Mesendoderm (in vitro differentiated cells): ENCODE data around the gene CLSTN1.
"Not testable (repeated sequence)": the region's sequence is repeated elsewhere in the genome, so short reads cannot be mapped to it uniquely, and the experiment has no call there.

ENCODE experiments used
- DNase-seq: peaks from one replicate; pipeline ENCODE4 v3.0.0; 2013
- H2AK5ac ChIP-seq: 2 replicates; pipeline ENCODE4 v1.6.1; 2013; ENCODE audit warnings: low read length, inconsistent platforms
- H2BK120ac ChIP-seq: 2 replicates; pipeline ENCODE4 v1.6.1; 2013; ENCODE audit warnings: low read depth, mild to moderate bottlenecking, low read length, moderate library complexity, mixed read lengths
- H2BK15ac ChIP-seq: replicated peaks from 2 replicates; pipeline ENCODE4 v1.6.1; 2013; ENCODE audit warnings: low read depth, mild to moderate bottlenecking, moderate library complexity
- H2BK5ac ChIP-seq: 2 replicates; pipeline ENCODE4 v1.6.1; 2013; ENCODE audit warnings: low read length, inconsistent platforms
- H3K18ac ChIP-seq: 2 replicates; pipeline ENCODE4 v1.6.1; 2013; ENCODE audit warnings: mild to moderate bottlenecking, low read length, mixed read lengths
- H3K23ac ChIP-seq: one replicate; pipeline ENCODE4 v1.6.1; 2013; ENCODE audit warnings: low read length
- H3K27ac ChIP-seq: 2 replicates; pipeline ENCODE4 v1.5.1; 2013; ENCODE audit warnings: low read depth, mild to moderate bottlenecking, inconsistent platforms, low read length, moderate library complexity
- H3K27me3 ChIP-seq: 2 replicates; pipeline ENCODE4 v1.6.1; 2013; ENCODE audit warnings: low read length, control low read depth, mild to moderate bottlenecking, inconsistent platforms; ENCODE audit not compliant: insufficient read depth, poor library complexity
- H3K36me3 ChIP-seq: 2 replicates; pipeline ENCODE4 v1.6.1; 2013; ENCODE audit warnings: low read length, inconsistent platforms; ENCODE audit not compliant: control insufficient read depth, insufficient read depth
- H3K4ac ChIP-seq: one replicate; pipeline ENCODE4 v1.6.1; 2013; ENCODE audit warnings: low read depth, mild to moderate bottlenecking, low read length, moderate library complexity
- H3K4me1 ChIP-seq: 2 replicates; pipeline ENCODE4 v1.6.1; 2013; ENCODE audit warnings: low read depth, low read length, inconsistent platforms; ENCODE audit not compliant: control insufficient read depth
- H3K4me2 ChIP-seq: 2 replicates; pipeline ENCODE4 v1.6.1; 2013; ENCODE audit warnings: low read length
- H3K4me3 ChIP-seq: 2 replicates; pipeline ENCODE4 v1.5.1; 2013; ENCODE audit warnings: mild to moderate bottlenecking, low read length
- H3K56ac ChIP-seq: one replicate; pipeline ENCODE4 v1.6.1; 2013; ENCODE audit warnings: low read length
- H3K79me1 ChIP-seq: 2 replicates; pipeline ENCODE4 v1.6.1; 2013; ENCODE audit warnings: low read length, inconsistent platforms
- H3K79me2 ChIP-seq: 2 replicates; pipeline ENCODE4 v1.6.1; 2013; ENCODE audit warnings: mild to moderate bottlenecking, low read length; ENCODE audit not compliant: control insufficient read depth, insufficient read depth
- H3K9ac ChIP-seq: 2 replicates; pipeline ENCODE4 v1.6.1; 2013; ENCODE audit warnings: low read length, inconsistent platforms
- H4K5ac ChIP-seq: one replicate; pipeline ENCODE4 v1.6.1; 2013; ENCODE audit warnings: low read length
- H4K8ac ChIP-seq: one replicate; pipeline ENCODE4 v1.6.1; 2013; ENCODE audit warnings: low read depth, mild to moderate bottlenecking, control low read depth, low read length, moderate library complexity
- WGBS: extraction: QIAGEN DNeasy Blood & Tissue Kit; methylation state at CpG from one replicate; pipeline ENCODE4 v1.1.7; 2013; ENCODE audit warnings: low lambda C conversion rate, missing lambda C conversion rate; ENCODE audit not compliant: insufficient coverage; ENCODE audit errors: extremely low coverage; 5-methylcytosine and 5-hydroxymethylcytosine counted together

Gene CLSTN1

DNA sequence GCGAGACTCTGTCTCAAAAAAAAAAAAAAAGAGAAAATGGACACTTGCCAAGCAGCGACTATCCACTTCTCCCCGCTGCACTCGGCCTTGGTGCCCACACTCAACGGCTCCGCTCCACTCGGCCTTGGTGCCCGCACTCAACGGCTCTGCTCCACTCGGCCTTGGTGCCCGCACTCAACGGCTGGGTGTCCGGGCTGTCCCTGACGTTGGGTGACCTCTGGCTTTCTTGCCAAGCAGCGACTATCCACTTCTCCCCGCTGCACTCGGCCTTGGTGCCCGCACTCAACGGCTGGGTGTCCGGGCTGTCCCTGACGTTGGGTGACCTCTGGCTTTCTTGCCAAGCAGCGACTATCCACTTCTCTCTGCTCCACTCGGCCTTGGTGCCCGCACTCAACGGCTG is 61.3 kb downstream of the CLSTN1 start:
- not testable (repeated sequence) for H3K4ac ChIP-seq, H3K4me2 ChIP-seq, H4K5ac ChIP-seq, H3K23ac ChIP-seq, DNase-seq, H2BK5ac ChIP-seq, H2BK120ac ChIP-seq, H3K27ac ChIP-seq, H3K18ac ChIP-seq, H2AK5ac ChIP-seq, H2BK15ac ChIP-seq, H3K79me2 ChIP-seq, H3K56ac ChIP-seq, H3K4me3 ChIP-seq, H4K8ac ChIP-seq, H3K4me1 ChIP-seq, H3K27me3 ChIP-seq, H3K36me3 ChIP-seq, H3K9ac ChIP-seq
- WGBS: no CpG with 5 or more reads among the region's 25 CpGs
- H3K79me1 ChIP-seq: peaks cover 23% of the 10 kb centered on the region

DNA sequence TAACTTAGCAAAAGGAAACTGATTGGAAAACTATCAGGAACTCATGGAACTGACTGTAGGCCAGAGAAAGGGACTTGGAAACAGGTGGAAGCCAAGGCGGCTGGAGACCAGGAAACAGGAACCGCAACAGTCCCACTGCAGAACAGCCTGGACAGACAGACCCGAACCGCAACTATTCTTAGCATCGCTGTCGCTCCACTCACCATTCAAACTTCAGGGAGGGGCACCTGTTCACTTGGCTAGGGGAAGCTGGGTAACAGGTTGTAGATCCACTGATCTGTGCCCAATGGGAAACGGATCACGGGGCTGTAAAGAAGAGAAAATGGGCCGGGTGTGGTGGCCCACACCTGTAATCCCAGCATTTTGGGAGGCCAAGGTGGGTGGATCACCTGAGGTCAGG is 61.9 kb downstream of the CLSTN1 start:
- no peak overlapping the region for H3K4me2 ChIP-seq
- no peak overlapping the region for H3K4me3 ChIP-seq
- DNase-seq: no peak
- H3K23ac ChIP-seq: no peak overlapping the region
- no peaks in the 10 kb centered on the region for H3K4me1 ChIP-seq
- H2BK120ac ChIP-seq: no peak overlapping the region
- no peak overlapping the region for H3K4ac ChIP-seq
- no peak overlapping the region for H4K5ac ChIP-seq
- no peak overlapping the region for H4K8ac ChIP-seq
- no peak overlapping the region for H3K56ac ChIP-seq
- peaks cover 21% of the 10 kb centered on the region for H3K79me1 ChIP-seq
- H3K18ac ChIP-seq: no peak overlapping the region
- H2BK5ac ChIP-seq: no peak overlapping the region
- WGBS: no CpG with 5 or more reads among the region's 9 CpGs
- H3K9ac ChIP-seq: no peak overlapping the region
- H3K79me2 ChIP-seq: peaks cover 6% of the 10 kb centered on the region
- no peak overlapping the region for H3K27ac ChIP-seq
- no peaks in the 10 kb centered on the region for H3K36me3 ChIP-seq
- no peak overlapping the region for H2BK15ac ChIP-seq
- no peaks in the 10 kb centered on the region for H3K27me3 ChIP-seq
- H2AK5ac ChIP-seq: no peak overlapping the region

DNA sequence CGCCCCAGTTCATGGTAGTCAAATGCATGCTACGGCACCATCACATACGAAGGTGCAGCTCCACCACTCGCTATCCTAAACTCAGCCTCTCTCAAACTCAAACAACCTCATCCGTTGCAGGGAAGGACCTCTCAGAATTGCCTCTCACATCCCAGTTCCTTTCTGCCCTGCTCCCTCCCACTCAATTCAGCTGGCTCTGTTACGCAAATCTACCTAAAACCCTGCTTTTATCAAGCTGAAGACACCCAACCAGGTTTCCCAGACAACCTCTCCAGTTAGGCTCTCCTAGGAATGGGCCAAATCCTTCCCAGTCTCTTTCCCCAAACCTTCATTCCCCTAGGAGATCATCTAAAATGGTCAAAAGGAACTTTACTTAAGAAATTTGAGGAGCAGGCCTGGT is 62.9 kb downstream of the CLSTN1 start:
- no peak overlapping the region for H3K4ac ChIP-seq

DNA sequence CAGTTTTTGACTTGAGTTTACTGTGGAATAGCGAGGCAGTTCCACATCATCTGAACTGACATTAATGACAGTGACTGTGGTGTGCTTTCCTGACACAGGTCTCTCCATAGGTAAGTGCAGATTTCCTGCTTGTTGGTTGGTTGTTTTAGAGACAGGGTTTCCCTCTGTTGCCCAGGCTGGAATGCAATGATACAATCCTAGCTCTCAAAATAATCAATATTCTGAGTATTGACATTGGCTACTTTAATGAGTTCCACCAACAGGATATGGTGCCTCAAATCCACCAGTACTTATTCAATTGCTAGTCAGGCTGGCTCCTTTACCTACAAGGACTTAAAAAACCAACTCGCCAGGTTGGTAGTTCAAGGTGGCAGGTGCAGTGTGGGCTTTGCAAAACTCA is 63.8 kb downstream of the CLSTN1 start:
- no peak overlapping the region for H3K27ac ChIP-seq
- no peak overlapping the region for H2BK15ac ChIP-seq
- no CpG with 5 or more reads among the region's 2 CpGs for WGBS
- H3K36me3 ChIP-seq: no peaks in the 10 kb centered on the region
- no peak overlapping the region for H3K56ac ChIP-seq
- H3K4me3 ChIP-seq: no peak overlapping the region
- H3K23ac ChIP-seq: no peak overlapping the region
- no peak overlapping the region for H4K8ac ChIP-seq
- H3K79me2 ChIP-seq: peaks cover 4% of the 10 kb centered on the region
- H3K18ac ChIP-seq: no peak overlapping the region
- no peak for DNase-seq
- H3K4me2 ChIP-seq: no peak overlapping the region
- no peak overlapping the region for H2BK120ac ChIP-seq
- H2BK5ac ChIP-seq: no peak overlapping the region
- no peak overlapping the region for H3K9ac ChIP-seq
- no peak overlapping the region for H2AK5ac ChIP-seq
- no peak overlapping the region for H4K5ac ChIP-seq
- no peak overlapping the region for H3K4ac ChIP-seq
- no peaks in the 10 kb centered on the region for H3K27me3 ChIP-seq
- H3K4me1 ChIP-seq: peaks cover 2% of the 10 kb centered on the region
- H3K79me1 ChIP-seq: peaks cover 20% of the 10 kb centered on the region

More for the DNA sequence above, 62.9 kb downstream of the CLSTN1 start:
- Histone ChIP-seq H3K18ac (no peak overlapping the region), H4K5ac (no peak overlapping the region), H3K56ac (no peak overlapping the region), H3K27ac (no peak overlapping the region), H2BK120ac (no peak overlapping the region), H3K36me3 (no peaks in the 10 kb centered on the region), H3K4me2 (no peak overlapping the region), H2BK15ac (no peak overlapping the region), H3K79me2 (peaks cover 4% of the 10 kb centered on the region), H3K23ac (no peak overlapping the region), H2BK5ac (no peak overlapping the region), H3K9ac (no peak overlapping the region), H3K27me3 (no peaks in the 10 kb centered on the region), H3K4me1 (peaks cover under 1% of the 10 kb centered on the region), H2AK5ac (no peak overlapping the region), H4K8ac (no peak overlapping the region), H3K4me3 (no peak overlapping the region), H3K79me1 (peaks cover 20% of the 10 kb centered on the region)
- DNase-seq: no peak
- WGBS: no CpG with 5 or more reads among the region's 6 CpGs

DNA sequence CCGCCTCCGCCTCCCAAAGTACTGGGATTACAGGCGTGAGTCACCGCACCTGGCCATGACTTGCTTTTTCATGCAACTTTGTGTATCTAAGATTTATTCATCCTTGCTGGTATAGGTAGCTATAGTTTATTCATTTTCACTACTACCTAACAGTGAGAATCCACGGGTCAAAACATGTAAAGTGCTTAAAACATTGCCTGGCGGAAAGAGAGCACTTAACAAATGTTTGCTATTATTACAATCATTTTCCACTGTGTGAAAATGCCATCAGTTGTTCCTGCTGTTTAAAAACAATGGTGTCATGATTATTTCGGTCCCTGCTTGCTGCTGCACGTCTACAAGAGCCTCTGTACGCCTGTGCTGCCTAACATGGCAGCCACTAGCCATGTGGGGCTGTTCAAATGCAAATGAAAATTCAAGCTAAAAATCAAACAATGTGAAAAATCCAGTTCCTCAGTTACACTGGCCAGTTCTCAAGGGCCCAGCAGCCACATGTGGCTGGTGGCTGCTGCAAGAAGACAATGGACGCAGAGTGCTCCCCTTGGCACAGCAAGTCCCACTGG is 65.1 kb downstream of the CLSTN1 start:
- peaks cover 2% of the 10 kb centered on the region for H3K4me1 ChIP-seq
- H2AK5ac ChIP-seq: no peak overlapping the region
- no CpG with 5 or more reads among the region's 10 CpGs for WGBS

DNA sequence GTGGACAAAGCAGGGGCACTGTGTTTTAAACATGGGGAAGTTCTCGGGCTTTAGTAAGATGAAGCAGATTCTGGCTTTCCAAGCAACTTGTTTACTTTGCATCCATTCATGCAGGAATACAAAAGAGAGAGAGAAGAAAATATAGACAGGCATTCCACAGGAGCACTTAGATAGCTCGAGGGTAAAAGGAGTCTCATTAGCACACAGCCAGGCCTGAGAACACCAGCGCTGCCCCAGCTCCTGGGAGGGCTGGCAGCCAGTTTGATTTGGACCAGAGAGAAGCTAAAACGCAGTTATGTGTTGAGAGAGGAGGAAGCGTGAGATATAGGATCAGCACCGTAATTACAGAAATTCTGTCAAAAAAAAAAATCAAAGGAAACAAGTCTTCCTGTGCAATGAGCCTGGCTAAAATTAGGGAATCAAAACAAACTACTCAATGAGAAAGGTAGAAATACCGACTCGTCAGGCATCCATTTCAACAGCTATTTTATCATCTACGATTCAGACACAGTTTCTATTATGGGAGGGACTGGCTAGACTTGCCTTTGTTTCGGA is 68.2 kb downstream of the CLSTN1 start:
- Histone ChIP-seq H3K27me3 (no peaks in the 10 kb centered on the region), H3K79me2 (peaks cover 2% of the 10 kb centered on the region), H4K5ac (no peak overlapping the region), H3K79me1 (peaks cover 7% of the 10 kb centered on the region), H3K18ac (no peak overlapping the region), H3K56ac (no peak overlapping the region), H3K23ac (no peak overlapping the region), H3K4me3 (no peak overlapping the region), H2BK120ac (no peak overlapping the region), H2BK5ac (no peak overlapping the region), H3K27ac (no peak overlapping the region), H3K36me3 (peaks cover 2% of the 10 kb centered on the region), H3K9ac (no peak overlapping the region), H4K8ac (no peak overlapping the region), H2AK5ac (no peak overlapping the region), H3K4me2 (no peak overlapping the region), H3K4ac (no peak overlapping the region), H3K4me1 (peaks cover 2% of the 10 kb centered on the region), H2BK15ac (no peak overlapping the region)
- DNase-seq: peak; percentile 57
- whole genome bisulfite sequencing: no CpG with 5 or more reads among the region's 10 CpGs

More for the DNA sequence above, 65.1 kb downstream of the CLSTN1 start:
- H3K27ac ChIP-seq: no peak overlapping the region
- no peak overlapping the region for H3K4me3 ChIP-seq
- no peak overlapping the region for H2BK15ac ChIP-seq
- no peak overlapping the region for H3K4me2 ChIP-seq
- no peak overlapping the region for H3K18ac ChIP-seq
- H3K9ac ChIP-seq: no peak overlapping the region
- H3K27me3 ChIP-seq: no peaks in the 10 kb centered on the region
- H3K79me2 ChIP-seq: peaks cover 4% of the 10 kb centered on the region
- peaks cover 18% of the 10 kb centered on the region for H3K79me1 ChIP-seq
- no peak for DNase-seq
- H2BK120ac ChIP-seq: no peak overlapping the region
- H4K5ac ChIP-seq: no peak overlapping the region
- H3K23ac ChIP-seq: no peak overlapping the region
- no peak overlapping the region for H2BK5ac ChIP-seq
- no peak overlapping the region for H3K4ac ChIP-seq
- H4K8ac ChIP-seq: no peak overlapping the region
- H3K36me3 ChIP-seq: no peaks in the 10 kb centered on the region
- H3K56ac ChIP-seq: no peak overlapping the region
